ENCODE measurements around the gene SOX15.
"Not testable (repeated sequence)": the region's sequence is repeated elsewhere in the genome, so short reads cannot be mapped to it uniquely, and the experiment has no call there.

Gene SOX15

GRCh38 chr17:7589891-7590691 is at the start of gene SOX15:
Gene SOX15, minus strand, starts transcription at chr17:7590094. Its CDS starts 418 bp downstream, at chr17:7589676.
- DNase-seq = no peak

- no peak for DNase-seq
Measured at GRCh38 chr17:7636163-7636562, 46.3 kb upstream of the SOX15 start.

- DNase-seq = peak; percentile 39 to 40
Measured at GRCh38 chr17:7634384-7634783, 44.5 kb upstream of the SOX15 start.

- no peak for DNase-seq
Measured at GRCh38 chr17:7633093-7633492, 43.2 kb upstream of the SOX15 start.

GRCh38 chr17:7632492-7632894 is 42.6 kb upstream of the SOX15 start:
- DNase-seq = peak; percentile 38 to 44

- no peak for DNase-seq
Measured at GRCh38 chr17:7631398-7632380, 41.8 kb upstream of the SOX15 start.

- DNase-seq = no peak
Measured at GRCh38 chr17:7629939-7630571, 40.2 kb upstream of the SOX15 start, which contains the start of gene SHBG. Gene SHBG, plus strand, starts transcription at chr17:7630135. Its CDS starts 38 bp downstream, at chr17:7630173.

GRCh38 chr17:7627250-7628121 is 37.6 kb upstream of the SOX15 start, which contains the start of gene SAT2:
Gene SAT2, minus strand, starts transcription at chr17:7627821. Its CDS starts 186 bp downstream, at chr17:7627635.
- DNase-seq = peak; percentile 87 to 90

- DNase-seq = no peak
Measured at GRCh38 chr17:7626956-7627249, 37.0 kb upstream of the SOX15 start.

- DNase-seq = no peak
Measured at GRCh38 chr17:7626307-7626706, 36.4 kb upstream of the SOX15 start.

GRCh38 chr17:7625749-7626148 is 35.9 kb upstream of the SOX15 start:
- DNase-seq = not testable (repeated sequence)

GRCh38 chr17:7623661-7624060 is 33.8 kb upstream of the SOX15 start:
- DNase-seq = no peak

- DNase-seq = no peak
Measured at GRCh38 chr17:7620835-7621234, 30.9 kb upstream of the SOX15 start.

GRCh38 chr17:7618608-7619007 is 28.7 kb upstream of the SOX15 start:
- DNase-seq = no peak

GRCh38 chr17:7615265-7615747 is 25.4 kb upstream of the SOX15 start:
- no peak for DNase-seq

- peak; percentile 99 for DNase-seq
Measured at GRCh38 chr17:7614425-7615264, 24.8 kb upstream of the SOX15 start, which contains the start of gene FXR2. Gene FXR2, minus strand, starts transcription at chr17:7614897. Its CDS starts 365 bp downstream, at chr17:7614532.

- DNase-seq = peak; percentile 23 to 29
Measured at GRCh38 chr17:7613769-7614424, 24.0 kb upstream of the SOX15 start.

- no peak for DNase-seq
Measured at GRCh38 chr17:7612294-7612640, 22.4 kb upstream of the SOX15 start.

GRCh38 chr17:7611635-7612293 is 21.9 kb upstream of the SOX15 start:
- DNase-seq = no peak

GRCh38 chr17:7610641-7611040 is 20.7 kb upstream of the SOX15 start:
- no peak for DNase-seq

Data from activated T-cell treated with anti-CD3 and anti-CD28 coated beads, Interleukin-2, amount 50 U/mL, for 48 hours (primary cell).